Activated CD8-positive, alpha-beta memory T cell treated with anti-CD3 and anti-CD28 coated beads, Interleukin-2, amount 50 U/mL, for 4 hours (primary cell): ENCODE results near the gene QSOX2.
"Not testable (repeated sequence)": the region's sequence is repeated elsewhere in the genome, so short reads cannot be mapped to it uniquely, and the experiment has no call there.

Experiments
- DNase-seq: peaks from one replicate; pipeline ENCODE4 v3.0.0-alpha.2; 2020

The QSOX2 gene

GRCh38 chr9:136282272-136282861, 36.8 kb upstream of the QSOX2 start:
- no peak for DNase-seq

GRCh38 chr9:136281421-136282271, 36.0 kb upstream of the QSOX2 start:
- no peak for DNase-seq

- DNase-seq = no peak
Observed at GRCh38 chr9:136280535-136281315, 35.1 kb upstream of the QSOX2 start.

- DNase-seq = no peak
Observed at GRCh38 chr9:136279471-136279870, 33.9 kb upstream of the QSOX2 start.

- DNase-seq = no peak
Observed at GRCh38 chr9:136278894-136279293, 33.3 kb upstream of the QSOX2 start.

- DNase-seq = no peak
Observed at GRCh38 chr9:136278221-136278620, 32.6 kb upstream of the QSOX2 start.

- DNase-seq = no peak
Observed at GRCh38 chr9:136277746-136278145, 32.1 kb upstream of the QSOX2 start.

GRCh38 chr9:136276716-136277115, 31.1 kb upstream of the QSOX2 start:
- no peak for DNase-seq

GRCh38 chr9:136275655-136276429, 30.2 kb upstream of the QSOX2 start:
- DNase-seq = no peak

- DNase-seq = no peak
Observed at GRCh38 chr9:136274786-136275654, 29.4 kb upstream of the QSOX2 start.

GRCh38 chr9:136273921-136274785, 28.5 kb upstream of the QSOX2 start:
- no peak for DNase-seq

- DNase-seq = no peak
Observed at GRCh38 chr9:136273244-136273865, 27.7 kb upstream of the QSOX2 start.

- DNase-seq = no peak
Observed at GRCh38 chr9:136270173-136270705, 24.6 kb upstream of the QSOX2 start.

- DNase-seq = no peak
Observed at GRCh38 chr9:136268735-136269134, 23.1 kb upstream of the QSOX2 start.

- no peak for DNase-seq
Observed at GRCh38 chr9:136268318-136268717, 22.7 kb upstream of the QSOX2 start.

- peak; percentile 82 for DNase-seq
Observed at GRCh38 chr9:136267261-136268111, 21.9 kb upstream of the QSOX2 start.

GRCh38 chr9:136266641-136267040, 21.0 kb upstream of the QSOX2 start:
- not testable (repeated sequence) for DNase-seq

- DNase-seq = no peak
Observed at GRCh38 chr9:136265561-136266355, 20.1 kb upstream of the QSOX2 start.
